ENCODE data around the gene CTDSP2.

CTDSP2 gene

DNA sequence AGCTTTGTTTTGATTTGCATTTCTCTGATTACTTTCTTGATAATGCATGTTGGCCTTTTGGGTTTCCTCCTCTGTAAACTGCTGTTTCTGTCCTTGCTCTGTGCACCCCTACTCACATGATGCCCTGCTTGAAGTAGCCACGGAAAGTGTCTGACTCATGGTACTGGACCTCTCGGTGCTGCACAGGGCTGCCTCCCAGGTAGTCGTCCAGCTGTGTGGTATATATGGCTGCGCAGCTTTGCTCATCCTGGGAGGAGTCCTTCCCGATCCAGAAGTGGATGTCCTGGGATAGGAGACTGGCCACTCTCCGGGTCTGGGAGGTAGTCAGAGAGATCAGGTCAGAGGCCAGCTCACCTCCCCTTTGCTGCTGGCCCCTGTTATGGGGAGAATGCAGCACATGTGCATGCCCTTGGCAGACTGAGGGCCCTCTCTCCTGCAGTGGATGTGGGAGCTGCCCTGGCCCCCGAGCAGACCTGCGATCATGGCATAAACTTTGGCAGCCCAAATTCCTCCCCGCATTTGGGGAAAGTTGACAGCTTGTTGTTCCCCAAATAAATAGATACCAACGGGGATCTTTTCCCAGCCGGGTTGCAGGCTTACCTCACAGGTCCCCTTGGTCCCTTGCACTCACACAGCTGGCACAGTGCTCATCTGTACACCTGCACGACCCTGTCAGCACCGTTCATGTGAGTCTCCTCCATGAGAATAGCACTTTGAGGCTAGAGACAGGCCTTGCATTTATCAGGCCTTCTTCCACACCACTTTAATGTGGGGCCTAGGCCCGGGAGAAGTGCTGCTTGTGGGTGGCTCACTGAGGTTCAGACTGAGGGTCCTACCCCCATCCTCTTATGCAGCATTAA is 33.2 kb downstream of the CTDSP2 start:
- no peak for DNase-seq

DNA sequence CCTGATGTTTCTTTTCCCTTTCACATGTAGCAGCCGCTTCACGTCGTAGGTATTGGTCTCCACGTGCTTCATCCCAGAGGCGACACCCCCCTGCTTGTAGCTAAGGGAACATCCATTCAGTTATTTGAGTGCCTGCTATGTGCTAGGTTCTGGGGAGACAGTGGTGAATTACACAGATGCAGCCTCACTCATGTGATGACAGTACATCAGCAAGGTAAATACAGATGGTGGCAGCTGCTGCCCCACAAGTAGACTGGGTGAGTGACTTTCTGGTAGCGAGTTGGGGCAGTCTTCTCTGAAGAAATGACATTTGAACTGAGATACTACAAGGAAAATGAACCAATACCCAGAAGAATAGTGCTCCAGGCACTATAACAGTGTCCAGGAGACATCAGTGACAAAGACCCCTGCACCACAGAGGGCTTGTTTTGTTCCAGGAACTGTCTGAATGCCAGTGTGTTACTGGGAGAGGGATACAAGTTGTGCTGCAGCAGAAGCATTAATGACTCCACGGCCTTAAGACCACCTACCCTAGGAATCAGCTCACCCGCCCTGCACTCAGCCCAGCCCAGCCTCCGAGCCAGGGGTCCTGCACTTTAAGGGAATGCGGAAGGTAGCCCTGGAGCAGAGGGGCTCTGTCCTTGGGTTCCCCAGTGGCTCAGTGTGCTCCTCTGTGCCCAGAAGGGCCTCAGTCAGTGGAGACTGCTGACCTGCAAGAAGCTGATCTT is 35.3 kb downstream of the CTDSP2 start:
- DNase-seq = no peak

DNA sequence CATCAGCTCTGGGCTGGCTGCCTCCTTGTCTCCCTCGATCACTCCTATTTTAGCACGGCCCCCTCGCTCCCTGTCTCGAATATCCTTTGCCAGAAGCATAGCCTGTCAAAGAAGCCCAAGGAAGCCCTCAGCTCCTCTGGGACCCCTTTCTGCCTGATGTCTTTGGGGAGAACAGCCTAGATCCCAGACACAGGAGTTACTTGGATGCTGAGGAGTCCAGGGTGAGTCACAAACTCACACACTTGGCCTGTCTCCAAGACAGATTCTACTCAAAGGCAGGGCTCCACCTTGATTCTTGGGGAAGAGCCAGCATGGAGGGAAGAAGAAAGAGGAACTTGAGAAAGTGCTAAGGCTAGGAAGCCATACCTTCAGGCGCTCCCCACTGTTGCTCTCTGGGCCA is 36.1 kb downstream of the CTDSP2 start:
- no peak for DNase-seq

DNA sequence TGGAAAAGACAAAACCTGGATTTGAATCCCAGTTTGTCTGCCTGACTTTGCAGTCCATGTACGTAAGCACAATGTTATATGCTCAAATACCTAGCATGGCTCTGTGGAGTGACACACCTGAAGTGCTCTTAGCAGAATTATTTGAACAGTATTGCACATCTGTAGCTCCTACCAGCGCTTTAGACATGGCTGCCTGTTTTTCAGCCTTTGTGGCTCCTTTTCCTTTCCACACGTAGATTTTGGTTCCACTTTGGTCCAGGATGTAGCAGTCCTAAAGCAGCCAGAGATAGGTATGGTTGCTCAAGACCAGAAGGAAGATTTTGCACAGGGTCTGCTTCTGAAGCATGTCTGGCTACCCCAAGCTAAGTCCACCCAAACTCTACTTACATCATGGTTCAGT is 37.1 kb downstream of the CTDSP2 start:
- no peak for DNase-seq

DNA sequence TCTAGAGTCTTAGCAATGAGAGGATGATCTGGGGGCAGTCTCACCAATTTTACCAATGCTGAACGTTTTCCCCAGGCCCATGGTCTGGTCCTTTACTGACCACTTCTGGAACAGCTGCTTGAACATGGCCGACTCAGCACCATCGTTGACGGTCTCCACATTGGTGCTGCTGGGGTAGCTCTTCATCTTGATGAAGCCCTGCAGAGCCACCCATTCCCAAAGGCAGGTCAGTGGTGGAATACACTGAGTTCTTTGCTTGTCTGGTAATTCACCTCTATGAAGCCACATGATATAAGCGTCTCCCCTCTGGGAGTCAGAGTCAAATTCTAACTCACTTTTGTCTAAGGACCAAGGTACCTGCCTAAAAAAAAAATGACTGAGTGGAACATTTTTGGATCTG is 38.2 kb downstream of the CTDSP2 start:
- DNase-seq = no peak

DNA sequence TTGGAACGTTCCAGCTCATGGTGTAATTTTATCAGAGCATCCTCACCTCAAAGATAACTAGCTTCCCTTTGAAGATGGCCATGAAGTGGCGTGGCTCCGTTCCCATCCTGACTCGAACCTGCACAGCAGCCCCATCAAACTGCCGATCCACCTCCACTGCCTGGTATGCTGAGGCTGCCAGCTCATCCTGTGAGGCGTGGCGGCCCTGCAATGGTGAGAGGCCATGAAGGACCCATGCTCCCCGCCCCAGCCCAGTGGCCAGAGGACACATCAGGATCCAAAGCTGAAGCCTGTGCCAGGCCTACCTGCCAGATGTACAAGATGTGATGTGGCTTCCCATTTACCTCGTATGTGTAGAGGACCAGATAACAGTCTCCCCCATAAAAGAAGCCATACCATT is 39.2 kb downstream of the CTDSP2 start:
- DNase-seq = no peak

DNA sequence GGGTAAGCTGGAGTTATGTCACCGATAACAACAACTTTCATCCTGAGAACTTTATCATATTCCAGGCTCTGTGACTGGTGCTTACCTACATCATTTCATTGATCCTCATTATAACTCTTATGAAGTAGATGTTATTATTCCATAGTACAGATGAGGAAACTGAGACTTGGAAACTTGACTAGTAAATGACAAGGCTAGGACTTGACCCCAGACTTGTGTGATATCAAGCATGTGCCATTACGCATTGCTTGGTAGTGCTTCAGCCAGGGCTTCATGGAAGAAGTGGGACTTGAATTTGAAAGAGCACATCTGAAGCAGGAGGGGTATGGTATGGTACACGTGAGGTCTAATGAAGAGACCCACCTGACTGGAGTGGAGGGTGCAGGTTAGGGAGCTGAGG is 39.9 kb downstream of the CTDSP2 start:
- DNase-seq = no peak

DNA sequence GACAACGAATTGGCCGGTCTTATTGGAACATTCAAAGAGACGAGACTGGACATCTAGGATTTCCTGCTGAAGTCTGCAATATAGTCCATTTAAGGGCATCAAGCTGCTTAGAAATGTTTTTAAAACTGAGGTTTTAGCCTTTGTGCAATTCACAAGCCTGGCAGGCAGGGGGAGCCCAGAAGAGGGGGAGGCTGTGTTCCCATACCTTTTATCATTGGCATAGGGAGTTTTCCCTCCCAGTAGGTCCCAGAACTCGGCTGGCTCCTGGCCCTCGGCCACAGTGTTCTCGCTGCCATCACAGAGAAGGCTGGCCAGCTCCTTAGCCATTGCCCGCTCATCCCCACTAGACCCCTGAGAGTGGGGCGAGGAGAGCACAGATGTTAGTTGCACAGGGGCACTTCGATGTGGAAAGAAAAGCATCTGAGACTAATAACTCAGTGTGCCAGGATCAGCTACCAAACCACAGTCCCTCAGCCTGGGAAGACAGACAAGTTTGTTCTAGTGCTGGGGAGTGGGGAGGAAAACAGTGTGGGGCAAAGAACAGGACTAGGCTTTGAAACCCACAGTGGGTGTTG is 43.1 kb downstream of the CTDSP2 start:
- peak; percentile 8 for DNase-seq

DNA sequence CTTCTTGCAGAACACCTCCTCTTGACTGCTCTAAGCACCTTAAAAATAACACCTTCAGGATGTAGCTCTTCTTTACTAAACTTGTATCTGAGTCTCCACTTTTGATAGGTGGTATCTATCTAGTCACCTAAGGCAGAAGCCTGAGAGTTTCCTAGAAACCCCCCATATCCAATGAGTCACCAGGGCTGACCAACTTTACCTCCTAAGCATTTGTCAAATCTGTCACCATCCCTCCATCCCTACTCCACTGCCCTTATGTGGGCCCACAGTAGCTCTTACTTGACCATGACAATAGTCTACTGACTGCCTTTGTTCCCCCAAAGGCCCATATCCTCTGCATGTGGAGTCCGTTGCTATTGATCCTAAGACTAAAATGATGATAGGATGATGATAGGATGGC is 43.9 kb downstream of the CTDSP2 start:
- DNase-seq = no peak

DNA sequence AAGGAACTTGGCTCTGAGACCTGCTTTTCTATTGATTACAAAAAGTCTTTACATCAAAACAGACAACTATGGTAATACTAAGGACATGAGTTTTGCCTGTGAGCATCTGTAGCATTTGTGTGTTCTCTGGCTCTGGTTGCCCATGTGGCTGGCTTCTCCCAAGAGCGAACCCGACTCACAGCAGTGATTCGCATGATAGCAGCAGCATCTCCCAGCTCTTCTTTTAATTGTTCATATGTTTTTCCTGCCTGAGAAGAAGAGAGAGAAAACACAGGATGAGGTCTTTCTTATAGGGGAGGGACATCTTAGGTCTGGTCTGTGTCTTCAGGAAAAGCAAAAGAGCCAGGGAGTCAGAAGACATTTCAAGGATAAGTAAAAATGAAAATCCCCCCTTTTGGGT is 45.6 kb downstream of the CTDSP2 start:
- DNase-seq = no peak

DNA sequence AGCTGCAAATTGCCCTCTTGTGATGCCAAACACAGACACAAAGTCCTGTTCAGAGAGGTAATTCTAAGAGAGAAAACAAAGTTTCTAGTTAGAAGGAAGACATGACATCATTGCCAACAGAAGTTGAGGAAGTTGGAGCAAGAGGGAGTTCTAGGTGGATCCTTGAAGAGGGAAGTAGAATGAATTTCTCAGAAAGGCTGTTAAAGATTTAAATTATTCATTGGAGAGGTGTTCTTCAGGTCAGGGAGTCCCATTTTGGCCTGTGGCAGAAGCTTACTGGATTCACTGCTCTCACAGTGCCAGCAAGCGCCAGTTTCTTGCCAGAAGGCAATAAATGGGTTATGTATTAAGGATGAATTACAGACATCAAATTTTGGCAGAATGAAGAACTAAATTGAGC is 48.6 kb downstream of the CTDSP2 start:
- DNase-seq = no peak

DNA sequence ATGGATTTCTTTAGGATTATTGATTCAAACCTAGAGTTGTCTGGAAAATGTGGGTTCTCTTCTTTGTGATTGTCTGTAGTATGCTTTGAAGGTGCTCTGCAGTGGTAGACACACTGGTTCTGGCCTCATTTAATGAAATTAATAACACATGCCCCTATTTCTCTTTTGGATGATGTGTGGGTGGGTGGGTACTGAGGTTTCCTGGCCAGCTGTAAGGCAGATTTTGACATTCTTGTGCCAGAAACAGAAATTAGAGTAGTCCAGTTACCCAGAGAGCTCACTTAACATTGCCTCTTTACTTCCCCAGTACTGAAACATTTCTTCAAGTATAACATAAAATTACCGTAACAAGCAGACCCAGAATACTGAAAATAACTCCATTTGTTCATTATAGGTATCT is 49.5 kb downstream of the CTDSP2 start:
- DNase-seq = no peak

DNA sequence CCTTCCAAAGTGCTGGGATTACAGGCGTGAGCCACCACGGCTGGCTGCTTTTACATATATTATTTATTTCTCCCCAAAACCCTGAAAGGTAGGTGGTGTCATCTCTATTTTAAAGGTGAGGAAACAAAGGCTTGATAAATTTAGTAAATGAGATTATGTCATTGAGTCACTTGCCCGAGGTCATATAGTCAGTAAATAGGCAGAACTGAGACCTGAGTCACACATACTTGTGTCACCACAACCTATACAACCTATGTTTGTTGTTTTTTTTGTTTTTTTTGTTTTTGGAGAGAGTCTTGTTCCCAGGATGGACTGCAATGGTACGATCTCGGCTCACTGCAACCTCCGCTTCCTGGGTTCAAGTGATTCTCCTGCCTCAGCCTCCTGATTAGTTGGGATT is 51.2 kb downstream of the CTDSP2 start:
- DNase-seq = no peak

DNA sequence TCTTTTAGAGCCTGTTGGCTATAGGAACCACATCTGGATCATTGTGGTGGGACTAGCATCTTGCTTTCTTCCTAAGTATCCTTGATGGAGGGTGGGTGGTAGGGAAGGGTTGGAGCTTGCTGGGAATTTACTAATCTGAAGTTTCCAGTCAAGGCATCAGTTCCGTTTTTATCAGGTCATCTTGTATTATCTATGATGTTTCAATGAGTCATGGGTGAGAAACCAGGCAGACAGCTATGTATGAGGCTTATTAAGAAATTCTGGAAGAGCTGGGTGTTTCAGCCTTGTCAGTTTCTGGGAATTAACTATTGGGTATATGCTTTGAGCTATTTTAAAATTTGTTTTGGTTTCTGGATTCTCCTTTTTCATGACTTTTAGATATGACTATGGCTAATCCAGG is 52.6 kb downstream of the CTDSP2 start:
- no peak for DNase-seq

DNA sequence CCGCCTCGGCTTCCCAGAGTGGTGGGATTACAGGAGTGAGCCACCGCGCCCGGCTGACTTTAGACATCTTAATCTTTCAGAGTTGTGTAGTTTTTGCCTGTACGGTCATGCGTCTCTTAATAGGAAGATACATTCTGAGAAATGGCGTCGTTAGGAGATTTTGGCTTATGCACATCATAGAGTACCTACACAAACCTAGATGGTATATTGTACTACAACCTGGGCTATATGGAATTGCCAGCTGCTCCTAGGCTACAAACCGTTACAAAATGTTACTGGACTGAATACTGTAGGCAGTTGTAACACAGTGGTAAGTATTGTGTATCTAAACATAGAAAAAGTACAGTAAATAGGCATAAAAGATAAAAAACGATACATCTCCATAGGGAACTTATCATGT is 62.7 kb downstream of the CTDSP2 start:
- DNase-seq = no peak

DNA sequence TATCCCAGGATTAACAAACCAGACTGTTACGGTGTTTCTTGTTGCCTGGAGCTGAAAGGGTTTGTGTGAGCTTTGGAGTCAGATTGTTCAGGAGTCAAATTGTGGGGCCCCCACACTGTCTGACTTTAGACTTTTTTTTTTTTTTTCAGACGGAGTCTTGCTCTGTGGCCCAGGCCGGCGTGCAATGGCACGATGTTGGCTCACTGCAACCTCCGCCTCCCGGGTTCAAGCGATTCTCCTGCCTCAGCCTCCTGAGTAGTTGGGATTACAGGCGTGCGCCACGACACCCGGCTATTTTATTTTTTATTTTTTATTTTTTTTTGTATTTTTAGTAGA is 63.1 kb downstream of the CTDSP2 start:
- DNase-seq = no peak

DNA sequence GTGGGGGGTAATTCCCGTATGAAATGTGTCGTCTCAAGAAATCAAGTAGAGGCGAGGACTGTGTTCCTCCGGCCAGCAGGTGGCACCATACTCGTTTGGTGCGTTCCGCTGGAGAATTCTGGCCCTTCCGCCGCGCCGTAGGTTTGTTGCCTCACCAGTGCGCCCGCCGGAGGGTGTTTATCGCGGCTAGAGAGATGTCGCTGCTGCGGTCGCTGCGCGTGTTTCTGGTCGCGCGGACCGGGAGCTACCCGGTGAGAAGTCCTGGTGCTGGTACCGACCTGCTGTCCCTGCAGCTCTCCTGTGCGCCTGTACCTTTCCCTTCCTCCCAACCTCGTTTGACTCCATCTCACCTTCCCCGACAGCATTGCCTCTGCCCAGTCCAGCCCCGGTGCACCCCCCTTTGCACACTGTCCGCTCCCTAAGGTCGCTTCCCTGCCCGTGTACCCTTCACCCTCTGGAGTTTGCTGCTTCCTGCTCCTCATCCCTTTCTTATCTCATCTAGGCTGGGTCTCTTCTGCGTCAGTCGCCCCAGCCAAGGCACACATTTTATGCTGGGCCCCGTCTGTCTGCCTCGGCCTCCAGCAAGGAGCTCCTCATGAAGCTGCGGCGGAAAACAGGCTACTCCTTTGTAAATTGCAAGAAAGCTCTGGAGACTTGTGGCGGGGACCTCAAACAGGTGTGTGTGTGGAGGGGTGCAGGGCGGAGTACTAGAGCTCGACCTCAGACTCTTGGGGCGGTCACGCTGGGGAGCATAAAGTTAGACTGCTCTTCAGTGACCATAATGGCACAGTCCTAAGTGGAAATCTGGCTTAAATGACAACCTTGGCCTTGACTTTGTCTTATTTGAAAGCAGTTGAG is 63.7 kb downstream of the CTDSP2 start, which contains the start of gene TSFM:
Gene TSFM (plus strand): TSS at position 180 of the 858 bp plus-strand sequence. CDS start 15 bp downstream, at position 195.
- peak; percentile 93 for DNase-seq

DNA sequence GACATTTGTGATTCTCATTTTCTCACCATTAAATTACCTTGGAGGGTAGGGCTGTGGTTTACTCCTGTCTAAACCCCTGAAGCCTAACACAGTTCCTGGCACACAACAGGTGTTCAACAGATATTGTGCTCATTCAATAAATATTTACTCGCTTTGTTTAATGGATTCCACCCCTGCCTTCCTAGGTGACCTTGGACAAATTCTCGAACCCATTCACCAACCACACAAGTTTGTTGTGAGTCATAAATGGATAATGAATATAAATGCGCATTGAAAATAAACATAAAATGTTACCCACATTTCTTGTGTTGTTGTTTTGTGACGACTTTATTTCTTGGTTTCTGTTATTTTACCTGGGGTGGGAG is 64.3 kb downstream of the CTDSP2 start:
- DNase-seq = no peak

DNA sequence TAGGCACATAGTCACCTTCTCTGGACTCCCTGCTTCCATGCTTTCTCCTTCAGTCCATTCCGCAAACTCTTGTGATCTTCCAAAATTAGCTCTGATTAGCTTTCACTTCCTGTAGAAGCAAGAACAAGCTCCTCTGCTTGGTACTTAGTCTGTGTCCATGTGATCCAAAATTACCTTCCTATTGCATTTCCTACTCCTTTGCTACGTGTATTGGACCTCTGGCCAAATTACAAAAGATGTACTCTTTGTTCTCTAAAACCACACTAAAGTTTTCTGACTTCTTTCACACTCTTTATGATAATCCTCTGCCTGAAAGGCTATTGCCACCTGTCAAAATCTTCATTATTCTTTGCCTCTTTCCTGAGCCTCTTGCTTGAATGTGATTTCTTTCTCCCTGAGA is 64.7 kb downstream of the CTDSP2 start:
- DNase-seq = no peak

DNA sequence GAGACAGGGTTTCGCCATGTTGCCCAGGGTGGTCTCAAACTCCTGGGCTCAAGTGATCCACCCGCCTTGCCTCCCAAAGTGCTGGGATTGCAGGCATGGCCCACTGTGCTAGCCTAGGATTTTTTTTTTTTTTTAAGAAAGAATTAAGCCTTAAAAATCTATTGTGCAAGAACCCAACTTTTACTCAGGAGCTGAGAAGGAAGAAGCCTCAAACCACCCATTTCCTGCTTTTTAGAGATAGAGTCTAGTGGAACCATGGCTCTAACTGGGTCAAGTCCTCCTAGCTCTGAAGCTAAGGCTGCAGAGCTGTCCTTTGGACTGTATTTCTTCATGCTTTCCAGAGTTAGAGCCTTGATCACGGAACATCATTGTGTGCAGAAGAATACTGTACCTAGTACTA is 65.3 kb downstream of the CTDSP2 start:
- DNase-seq = no peak

DNA sequence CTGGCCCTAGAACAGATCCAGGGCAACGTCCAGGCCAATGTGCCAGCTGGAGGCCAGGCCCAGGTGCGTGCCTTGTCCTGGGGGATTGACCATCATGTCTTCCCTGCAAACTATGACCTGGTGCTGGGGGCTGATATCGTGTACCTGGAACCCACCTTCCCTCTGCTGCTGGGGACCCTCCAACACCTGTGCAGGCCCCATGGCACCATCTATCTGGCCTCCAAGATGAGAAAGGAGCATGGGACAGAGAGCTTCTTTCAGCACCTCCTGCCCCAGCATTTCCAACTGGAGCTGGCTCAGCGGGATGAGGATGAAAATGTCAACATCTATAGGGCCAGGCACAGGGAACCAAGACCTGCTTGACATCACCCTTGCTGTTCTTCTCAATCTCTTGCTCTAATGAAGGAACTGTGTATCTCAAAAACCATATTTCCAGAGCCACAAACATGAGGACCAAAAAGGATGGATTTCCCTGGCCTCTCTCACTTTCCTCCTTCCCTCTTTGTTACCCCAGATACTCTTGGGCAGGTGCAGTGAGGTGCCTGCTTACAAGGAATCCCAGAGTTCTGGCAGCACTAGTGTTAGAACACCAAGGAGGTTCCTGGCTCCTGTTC is 66.1 kb downstream of the CTDSP2 start:
- no peak for DNase-seq

DNA sequence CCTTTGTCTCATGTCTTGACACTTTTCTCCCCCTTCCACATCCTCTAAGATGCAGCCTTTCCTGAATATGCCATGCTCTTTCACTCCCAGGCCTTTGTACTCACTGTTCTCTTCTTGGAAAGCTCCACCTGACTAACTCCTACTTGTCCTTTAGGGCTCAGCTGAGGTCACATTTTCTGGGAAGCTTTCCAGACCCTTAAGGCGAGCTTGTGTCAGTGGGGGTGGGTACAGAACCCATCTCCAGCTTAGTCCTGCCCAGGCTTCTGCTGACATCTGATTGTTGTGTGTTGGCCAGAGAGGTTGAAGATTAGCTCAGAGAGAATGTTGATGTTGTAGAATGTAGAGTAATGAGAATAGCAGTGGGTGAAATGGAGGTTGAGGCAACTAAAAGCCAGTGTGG is 66.8 kb downstream of the CTDSP2 start:
- no peak for DNase-seq

DNA sequence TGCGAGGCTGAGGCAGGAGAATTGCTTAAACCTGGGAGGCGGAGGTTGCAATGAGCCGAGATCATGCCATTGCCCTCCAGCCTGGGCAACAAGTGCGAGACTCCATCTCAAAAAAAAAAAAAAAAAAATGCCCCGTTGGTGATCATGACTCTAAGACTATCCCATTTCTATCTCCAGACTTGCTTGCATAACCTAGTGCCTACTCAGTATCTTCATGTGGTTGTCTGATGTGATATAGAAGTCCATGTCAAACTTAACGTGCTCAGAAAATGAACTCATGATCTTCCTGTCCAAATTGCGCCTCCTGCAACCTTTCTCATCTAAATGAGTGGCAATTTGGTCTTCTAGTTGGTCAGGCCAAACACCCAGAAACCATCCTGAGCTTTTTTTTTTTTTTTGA is 68.6 kb downstream of the CTDSP2 start:
- no peak for DNase-seq

Data from activated effector memory CD4-positive, alpha-beta T cell treated with Interleukin-2 at 50 U/mL for 16 hours (primary cell).